Osteocyte (in vitro differentiated cells): ENCODE results near the gene NENF. TPM values are rescaled to one million over a fixed set of nuclear protein-coding genes. Genes with fewer than 3 reads are reported as not detected.

Experiments
- DNase-seq: peaks from one replicate; pipeline ENCODE4 v3.0.0; 2021; ENCODE audit warnings: mixed read lengths; ENCODE audit not compliant: unreplicated experiment; ENCODE audit errors: extremely low spot score
- H3K27ac Mint-ChIP-seq: one replicate; pipeline ENCODE4 v1.8.0; 2021; ENCODE audit warnings: mild to moderate bottlenecking, mixed read lengths; ENCODE audit not compliant: unreplicated experiment
- H3K27me3 Mint-ChIP-seq: one replicate; pipeline ENCODE4 v1.8.0; 2021; ENCODE audit warnings: mixed read lengths; ENCODE audit not compliant: unreplicated experiment
- H3K36me3 Mint-ChIP-seq: one replicate; pipeline ENCODE4 v1.8.0; 2021; ENCODE audit warnings: mixed read lengths; ENCODE audit not compliant: unreplicated experiment
- H3K4me1 Mint-ChIP-seq: one replicate; pipeline ENCODE4 v1.8.0; 2021; ENCODE audit warnings: mixed read lengths; ENCODE audit not compliant: unreplicated experiment
- H3K4me3 Mint-ChIP-seq: one replicate; pipeline ENCODE4 v1.8.0; 2021; ENCODE audit warnings: mild to moderate bottlenecking, moderate library complexity, mixed read lengths; ENCODE audit not compliant: unreplicated experiment
- H3K9me3 Mint-ChIP-seq: one replicate; pipeline ENCODE4 v1.8.0; 2021; ENCODE audit warnings: mixed read lengths; ENCODE audit not compliant: unreplicated experiment
- CTCF ChIP-seq: fragments of 200-600 bp; sonication (generic); IDR thresholded peaks from 2 replicates; pipeline ENCODE4 v1.5.0; 2021; ENCODE audit warnings: antibody characterized with exemption, mild to moderate bottlenecking, moderate library complexity
- total RNA-seq: library from RNA; stranded (reverse); gene quantifications from 2 replicates; pipeline ENCODE4 v1.2.1, GENCODE V29; 2021

NENF gene
- total RNA-seq, 1 donor from 2014 or later, result 55.9 TPM

GRCh38 chr1:212460376-212460775, 27.7 kb downstream of the NENF start:
- Mint-ChIP-seq H3K36me3 (no peaks in the 10 kb centered on the region), H3K9me3 (peaks cover 7% of the 10 kb centered on the region), H3K27ac (no peak overlapping the region), H3K4me1 (peaks cover 5% of the 10 kb centered on the region), H3K27me3 (peaks cover 7% of the 10 kb centered on the region), H3K4me3 (no peak overlapping the region)
- DNase-seq, result no peak
- TF ChIP-seq CTCF, result no peak

GRCh38 chr1:212461916-212462660, 29.4 kb downstream of the NENF start:
- peaks cover 7% of the 10 kb centered on the region for H3K27me3 Mint-ChIP-seq
- no peak for DNase-seq
- H3K4me3 Mint-ChIP-seq, result no peak overlapping the region
- no peaks in the 10 kb centered on the region for H3K36me3 Mint-ChIP-seq
- H3K27ac Mint-ChIP-seq, result no peak overlapping the region
- no peaks in the 10 kb centered on the region for H3K4me1 Mint-ChIP-seq
- H3K9me3 Mint-ChIP-seq, result peaks cover 7% of the 10 kb centered on the region
- no peak for TF ChIP-seq CTCF

GRCh38 chr1:212463565-212464285, 31.0 kb downstream of the NENF start:
- Mint-ChIP-seq H3K36me3 (no peaks in the 10 kb centered on the region), H3K27me3 (peaks cover 7% of the 10 kb centered on the region), H3K27ac (no peak overlapping the region), H3K4me1 (no peaks in the 10 kb centered on the region), H3K9me3 (no peaks in the 10 kb centered on the region), H3K4me3 (no peak overlapping the region)
- no peak for TF ChIP-seq CTCF
- DNase-seq, result no peak

GRCh38 chr1:212465311-212465710, 32.6 kb downstream of the NENF start:
- DNase-seq, result no peak
- no peak for TF ChIP-seq CTCF
- H3K27ac Mint-ChIP-seq, result no peak overlapping the region
- H3K27me3 Mint-ChIP-seq, result peaks cover 7% of the 10 kb centered on the region
- H3K36me3 Mint-ChIP-seq, result no peaks in the 10 kb centered on the region
- peaks cover 7% of the 10 kb centered on the region for H3K4me1 Mint-ChIP-seq
- H3K4me3 Mint-ChIP-seq, result no peak overlapping the region
- no peaks in the 10 kb centered on the region for H3K9me3 Mint-ChIP-seq

GRCh38 chr1:212466437-212466836, 33.7 kb downstream of the NENF start:
- H3K36me3 Mint-ChIP-seq, result no peaks in the 10 kb centered on the region
- H3K27me3 Mint-ChIP-seq, result peaks cover 7% of the 10 kb centered on the region
- no peak overlapping the region for H3K4me3 Mint-ChIP-seq
- TF ChIP-seq CTCF, result no peak
- H3K9me3 Mint-ChIP-seq, result no peaks in the 10 kb centered on the region
- H3K4me1 Mint-ChIP-seq, result peaks cover 9% of the 10 kb centered on the region
- no peak overlapping the region for H3K27ac Mint-ChIP-seq
- no peak for DNase-seq
